Measurements from ENCODE around the gene DPP6.

The DPP6 gene

GRCh38 chr7:154188330-154188729 is 136.1 kb downstream of the DPP6 start:
- no peak for DNase-seq (ENCODE audit: low read depth)
- no peak for TF ChIP-seq CTCF (conservative IDR thresholded peaks at IDR 0.05; ENCODE audit: control insufficient read depth, insufficient read depth, low read depth, low read length)
- H3K4me3 ChIP-seq (ENCODE audit: control insufficient read depth, low read depth, low read length), result no peak overlapping the region

GRCh38 chr7:154195266-154195665 is 143.1 kb downstream of the DPP6 start:
- TF ChIP-seq CTCF (conservative IDR thresholded peaks at IDR 0.05; ENCODE audit: control insufficient read depth, insufficient read depth, low read depth, low read length), result no peak
- H3K4me3 ChIP-seq (ENCODE audit: control insufficient read depth, low read depth, low read length), result no peak overlapping the region
- no peak for DNase-seq (ENCODE audit: low read depth)

GRCh38 chr7:154198481-154198880 is 146.3 kb downstream of the DPP6 start:
- H3K4me3 ChIP-seq (ENCODE audit: control insufficient read depth, low read depth, low read length), result no peak overlapping the region
- DNase-seq (ENCODE audit: low read depth), result no peak
- TF ChIP-seq CTCF (conservative IDR thresholded peaks at IDR 0.05; ENCODE audit: control insufficient read depth, insufficient read depth, low read depth, low read length), result no peak

GRCh38 chr7:154200241-154200640 is 148.0 kb downstream of the DPP6 start:
- no peak for DNase-seq (ENCODE audit: low read depth)
- TF ChIP-seq CTCF (conservative IDR thresholded peaks at IDR 0.05; ENCODE audit: control insufficient read depth, insufficient read depth, low read depth, low read length), result no peak
- H3K4me3 ChIP-seq (ENCODE audit: control insufficient read depth, low read depth, low read length), result no peak overlapping the region

GRCh38 chr7:154202002-154202401 is 149.8 kb downstream of the DPP6 start:
- no peak for TF ChIP-seq CTCF (conservative IDR thresholded peaks at IDR 0.05; ENCODE audit: control insufficient read depth, insufficient read depth, low read depth, low read length)
- no peak for DNase-seq (ENCODE audit: low read depth)
- H3K4me3 ChIP-seq (ENCODE audit: control insufficient read depth, low read depth, low read length), result no peak overlapping the region

- TF ChIP-seq CTCF (conservative IDR thresholded peaks at IDR 0.05; ENCODE audit: control insufficient read depth, insufficient read depth, low read depth, low read length), result no peak
- no peak for DNase-seq (ENCODE audit: low read depth)
- H3K4me3 ChIP-seq (ENCODE audit: control insufficient read depth, low read depth, low read length), result no peak overlapping the region
Observed at GRCh38 chr7:154204046-154204445, 151.8 kb downstream of the DPP6 start.

- no peak overlapping the region for H3K4me3 ChIP-seq (ENCODE audit: control insufficient read depth, low read depth, low read length)
- TF ChIP-seq CTCF (conservative IDR thresholded peaks at IDR 0.05; ENCODE audit: control insufficient read depth, insufficient read depth, low read depth, low read length), result no peak
- no peak for DNase-seq (ENCODE audit: low read depth)
Observed at GRCh38 chr7:154212861-154213260, 160.7 kb downstream of the DPP6 start.

Measured in fibroblast of mammary gland (primary cell).